MM.1S (cell line): ENCODE measurements around the gene LANCL3.
"Not testable (repeated sequence)": the region's sequence is repeated elsewhere in the genome, so short reads cannot be mapped to it uniquely, and the experiment has no call there.

Experiments
- DNase-seq: peaks from one replicate; pipeline ENCODE4 v3.0.0-alpha.2; 2015
- H2AFZ ChIP-seq: fragments of 300-600 bp; sonication (generic); 2 replicates; pipeline ENCODE4 v1.6.0; 2016; ENCODE audit warnings: antibody characterized with exemption, low read length
- H3F3A ChIP-seq: fragments of 300-600 bp; sonication (generic); 2 replicates; pipeline ENCODE4 v1.6.1; 2016; ENCODE audit warnings: mild to moderate bottlenecking, antibody characterized with exemption, low read length, moderate library complexity, mixed read lengths; ENCODE audit not compliant: insufficient read depth
- H3K27ac ChIP-seq: fragments of 300-600 bp; sonication (generic); 2 replicates; pipeline ENCODE4 v1.5.1; 2016; ENCODE audit warnings: mild to moderate bottlenecking, low read length
- H3K27me3 ChIP-seq: fragments of 300-600 bp; sonication (generic); replicated peaks from 2 replicates; pipeline ENCODE4 v1.6.0; 2016; ENCODE audit warnings: low read length; ENCODE audit not compliant: insufficient read depth
- H3K36me3 ChIP-seq: fragments of 300-600 bp; sonication (generic); replicated peaks from 2 replicates; pipeline ENCODE4 v1.6.1; 2016; ENCODE audit warnings: mild to moderate bottlenecking, low read length, mixed read lengths; ENCODE audit not compliant: insufficient read depth
- H3K4me1 ChIP-seq: fragments of 300-600 bp; sonication (generic); 2 replicates; pipeline ENCODE4 v1.6.1; 2016; ENCODE audit warnings: low read length, mixed read lengths
- H3K4me2 ChIP-seq: fragments of 300-600 bp; sonication (generic); 2 replicates; pipeline ENCODE4 v1.6.0; 2016; ENCODE audit warnings: low read depth, low read length
- H3K4me3 ChIP-seq: fragments of 300-600 bp; sonication (generic); 2 replicates; pipeline ENCODE4 v1.5.1; 2016; ENCODE audit warnings: low read length, mixed read lengths
- H3K79me2 ChIP-seq: fragments of 300-600 bp; sonication (generic); 2 replicates; pipeline ENCODE4 v1.6.1; 2016; ENCODE audit warnings: mixed run types, low read length, mixed read lengths
- H3K9ac ChIP-seq: fragments of 300-600 bp; sonication (generic); 2 replicates; pipeline ENCODE4 v1.6.1; 2016; ENCODE audit warnings: low read length, mixed read lengths
- H3K9me2 ChIP-seq: fragments of 300-600 bp; sonication (generic); replicated peaks from 2 replicates; pipeline ENCODE4 v1.6.1; 2016; ENCODE audit warnings: mild to moderate bottlenecking, low read length, mixed read lengths; ENCODE audit not compliant: insufficient read depth
- H3K9me3 ChIP-seq: fragments of 300-600 bp; sonication (generic); replicated peaks from 2 replicates; pipeline ENCODE4 v1.6.1; 2016; ENCODE audit warnings: mild to moderate bottlenecking, low read length, mixed read lengths; ENCODE audit not compliant: insufficient read depth
- H4K20me1 ChIP-seq: fragments of 300-600 bp; sonication (generic); 2 replicates; pipeline ENCODE4 v1.6.1; 2016; ENCODE audit warnings: mild to moderate bottlenecking, low read length, moderate library complexity, mixed read lengths; ENCODE audit not compliant: insufficient read depth
- EZH2 ChIP-seq: fragments of 300-600 bp; sonication (generic); optimal IDR thresholded peaks from 2 replicates; pipeline ENCODE3; 2017; ENCODE audit warnings: low read depth, mild to moderate bottlenecking, antibody characterized with exemption, low read length, mixed read lengths
- EZH2phosphoT487 ChIP-seq: fragments of 300-600 bp; sonication (generic); IDR thresholded peaks from 2 replicates; pipeline ENCODE4 v1.6.1; 2018; ENCODE audit warnings: antibody characterized with exemption, low read length
- TF ChIP-seq, protein P1 (sequence below): fragments of 300-600 bp; sonication (generic); IDR thresholded peaks from 2 replicates; pipeline ENCODE4 v1.5.1; 2016; ENCODE audit warnings: antibody characterized with exemption, low read length, mixed read lengths

The LANCL3 gene

DNA sequence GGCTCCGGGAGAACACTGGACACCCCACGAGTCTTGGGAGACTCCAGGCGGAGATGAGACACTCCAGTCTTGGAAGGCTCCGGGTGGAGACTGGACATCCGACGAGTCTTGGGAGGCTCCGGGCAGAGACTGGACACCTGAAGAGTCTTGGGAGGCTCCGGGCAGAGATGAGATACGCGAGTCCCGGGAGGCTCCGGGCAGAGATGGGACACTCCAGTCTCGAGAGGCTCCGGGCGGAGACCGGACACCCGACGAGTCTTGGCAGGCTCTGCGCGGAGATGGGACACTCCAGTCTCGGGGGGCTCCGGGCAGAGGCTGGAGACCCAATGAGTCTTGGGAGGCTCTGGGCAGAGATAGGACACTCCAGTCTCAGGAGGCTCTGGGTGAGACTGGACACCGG is 28.1 kb upstream of the LANCL3 start:
- H3K79me2 ChIP-seq, result no peaks in the 10 kb centered on the region
- H3K9me2 ChIP-seq, result no peaks in the 10 kb centered on the region
- H3K27ac ChIP-seq, result no peak overlapping the region
- no peaks in the 10 kb centered on the region for H3F3A ChIP-seq
- TF ChIP-seq EZH2phosphoT487 (no peak), EZH2 (no peak)
- TF ChIP-seq, protein P1, sequence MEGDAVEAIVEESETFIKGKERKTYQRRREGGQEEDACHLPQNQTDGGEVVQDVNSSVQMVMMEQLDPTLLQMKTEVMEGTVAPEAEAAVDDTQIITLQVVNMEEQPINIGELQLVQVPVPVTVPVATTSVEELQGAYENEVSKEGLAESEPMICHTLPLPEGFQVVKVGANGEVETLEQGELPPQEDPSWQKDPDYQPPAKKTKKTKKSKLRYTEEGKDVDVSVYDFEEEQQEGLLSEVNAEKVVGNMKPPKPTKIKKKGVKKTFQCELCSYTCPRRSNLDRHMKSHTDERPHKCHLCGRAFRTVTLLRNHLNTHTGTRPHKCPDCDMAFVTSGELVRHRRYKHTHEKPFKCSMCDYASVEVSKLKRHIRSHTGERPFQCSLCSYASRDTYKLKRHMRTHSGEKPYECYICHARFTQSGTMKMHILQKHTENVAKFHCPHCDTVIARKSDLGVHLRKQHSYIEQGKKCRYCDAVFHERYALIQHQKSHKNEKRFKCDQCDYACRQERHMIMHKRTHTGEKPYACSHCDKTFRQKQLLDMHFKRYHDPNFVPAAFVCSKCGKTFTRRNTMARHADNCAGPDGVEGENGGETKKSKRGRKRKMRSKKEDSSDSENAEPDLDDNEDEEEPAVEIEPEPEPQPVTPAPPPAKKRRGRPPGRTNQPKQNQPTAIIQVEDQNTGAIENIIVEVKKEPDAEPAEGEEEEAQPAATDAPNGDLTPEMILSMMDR, result no peak
- no peaks in the 10 kb centered on the region for H3K27me3 ChIP-seq
- no peak overlapping the region for H3K4me3 ChIP-seq
- H3K9ac ChIP-seq, result no peak overlapping the region
- no peaks in the 10 kb centered on the region for H3K9me3 ChIP-seq
- no peaks in the 10 kb centered on the region for H3K4me1 ChIP-seq
- no peak for DNase-seq
- H3K4me2 ChIP-seq, result no peak overlapping the region
- no peak overlapping the region for H2AFZ ChIP-seq
- no peaks in the 10 kb centered on the region for H4K20me1 ChIP-seq
- no peaks in the 10 kb centered on the region for H3K36me3 ChIP-seq

DNA sequence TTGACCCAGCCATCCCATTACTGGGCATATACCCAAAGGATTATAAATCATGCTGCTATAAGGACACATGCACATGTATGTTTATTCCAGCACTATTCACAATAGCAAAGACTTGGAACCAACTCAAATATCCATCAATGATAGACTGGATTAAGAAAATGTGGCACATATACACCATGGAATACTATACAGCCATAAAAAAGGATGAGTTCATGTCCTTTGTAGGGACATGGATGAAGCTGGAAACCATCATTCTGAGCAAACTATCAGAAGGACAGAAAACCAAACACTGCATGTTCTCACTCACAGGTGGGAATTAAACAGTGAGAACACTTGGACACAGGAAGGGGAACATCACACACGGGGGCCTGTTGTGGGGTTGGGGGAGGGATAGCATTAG is 26.9 kb upstream of the LANCL3 start:
- not testable (repeated sequence) for H3K27ac ChIP-seq, H4K20me1 ChIP-seq, H3K79me2 ChIP-seq, DNase-seq, H3K27me3 ChIP-seq, H2AFZ ChIP-seq, H3F3A ChIP-seq, H3K4me2 ChIP-seq, H3K9me3 ChIP-seq, H3K4me1 ChIP-seq, H3K4me3 ChIP-seq, H3K36me3 ChIP-seq, H3K9ac ChIP-seq, H3K9me2 ChIP-seq

DNA sequence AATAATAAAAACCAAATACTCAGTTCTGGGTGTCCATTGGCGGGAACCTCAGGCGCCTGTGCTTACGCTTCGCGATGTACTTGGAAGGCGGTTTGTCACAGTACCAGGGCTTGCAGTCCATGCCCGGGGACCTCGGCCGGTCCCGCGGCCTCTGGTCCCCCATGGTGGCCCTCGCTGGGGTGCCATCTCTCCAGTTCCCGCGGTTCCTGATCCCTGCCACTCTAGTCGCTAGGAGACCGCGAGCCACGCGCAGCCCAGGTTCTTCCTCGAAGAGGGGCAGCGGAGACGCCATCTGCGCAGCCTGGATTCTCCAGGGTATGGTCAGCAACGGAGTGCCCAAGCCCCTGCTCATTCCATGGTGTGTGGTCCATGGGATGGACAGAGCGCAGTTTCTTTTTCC is 26.4 kb upstream of the LANCL3 start:
- H3K27ac ChIP-seq, result no peak overlapping the region
- H3K9ac ChIP-seq, result no peak overlapping the region
- H3K4me2 ChIP-seq, result no peak overlapping the region
- H3K79me2 ChIP-seq, result no peaks in the 10 kb centered on the region
- no peaks in the 10 kb centered on the region for H3K27me3 ChIP-seq
- H3K4me3 ChIP-seq, result no peak overlapping the region
- no peaks in the 10 kb centered on the region for H3K36me3 ChIP-seq
- H3F3A ChIP-seq, result no peaks in the 10 kb centered on the region
- DNase-seq, result no peak
- no peaks in the 10 kb centered on the region for H3K9me2 ChIP-seq
- H4K20me1 ChIP-seq, result no peaks in the 10 kb centered on the region
- TF ChIP-seq, protein P1, result no peak
- TF ChIP-seq EZH2phosphoT487 (no peak), EZH2 (no peak)
- no peak overlapping the region for H2AFZ ChIP-seq
- H3K4me1 ChIP-seq, result no peaks in the 10 kb centered on the region
- H3K9me3 ChIP-seq, result no peaks in the 10 kb centered on the region

DNA sequence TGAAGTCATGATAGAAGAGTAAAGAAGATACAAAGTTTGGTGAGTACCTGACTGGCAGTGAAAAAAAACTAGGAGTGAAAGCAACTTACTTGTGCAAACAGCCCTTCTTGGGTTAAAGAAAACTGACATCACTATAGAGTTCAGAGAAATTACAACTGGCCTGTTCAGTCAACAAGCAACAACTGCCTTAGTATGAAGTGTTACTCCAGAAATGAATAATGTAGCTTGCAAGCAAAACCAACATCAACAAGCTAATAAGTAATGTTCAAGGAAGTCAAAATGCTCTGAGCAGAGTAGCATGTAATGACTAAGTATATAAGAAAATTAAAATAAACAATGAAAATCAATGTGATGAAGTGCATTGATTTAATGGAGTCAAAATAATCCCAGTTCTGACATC is 21.8 kb upstream of the LANCL3 start:
- H3K27me3 ChIP-seq, H3K4me1 ChIP-seq, H3K4me2 ChIP-seq, H3F3A ChIP-seq, H2AFZ ChIP-seq, H3K9me2 ChIP-seq, H3K4me3 ChIP-seq, H3K9ac ChIP-seq, H3K36me3 ChIP-seq, H3K79me2 ChIP-seq, H3K9me3 ChIP-seq, DNase-seq, H4K20me1 ChIP-seq, H3K27ac ChIP-seq: not testable (repeated sequence)
